Endothelial cell of umbilical vein (primary cell): Measurements from ENCODE around the gene SDK2. TPM values are rescaled to one million over a fixed set of nuclear protein-coding genes. Genes with fewer than 3 reads are reported as not detected.

ENCODE experiments used
- BruUV-seq: library from RNA; stranded (reverse); fragments of 400-500 nt; replicated peaks from 2 replicates; lab custom pipeline; 2021; lab: Mats Ljungman, UMichigan
- CTCF ChIA-PET: fragments of 300-600, 350-600 bp; sonication (Branson Sonifier 250); formaldehyde crosslinking; loops from one replicate; lab custom pipeline; 2021; ENCODE audit warnings: antibody characterized with exemption, inconsistent platforms; lab: Charles Lee
- POLR2A ChIA-PET: fragments of 300-600, 350-600 bp; sonication (Branson Sonifier 250); formaldehyde crosslinking; loops from one replicate; lab custom pipeline; 2021; ENCODE audit warnings: antibody characterized with exemption, inconsistent platforms; lab: Charles Lee
- DNase-seq: peaks from one replicate; pipeline ENCODE4 v3.0.0-alpha.2; 2011; ENCODE audit warnings: low read depth, low spot score
- FAIRE-seq: peaks from 2 replicates; lab custom pipeline; 2011; peaks lifted over from hg19 to GRCh38; lab: Jason Lieb, UNC
- H2AFZ ChIP-seq: 2 replicates; pipeline ENCODE4 v1.6.0; 2012; ENCODE audit warnings: low read depth, low read length, control low read depth, inconsistent platforms
- H3K27ac ChIP-seq: 2 replicates; pipeline ENCODE4 v1.5.1; 2011; ENCODE audit warnings: low read depth, mild to moderate bottlenecking, control low read depth, low read length, moderate library complexity; ENCODE audit not compliant: insufficient read depth
- H3K27me3 ChIP-seq, 2 experiments: 2 replicates each; pipeline versions ENCODE4 v1.6.0 to v1.6.1; 2011; ENCODE audit warnings: low read length in 2 of 2, mixed read lengths in 1 of 2; ENCODE audit not compliant: control insufficient read depth in 2 of 2, insufficient read depth in 2 of 2
- H3K36me3 ChIP-seq, 2 experiments: 2 replicates in 1 of 2; 3 replicates in 1 of 2; pipeline ENCODE4 v1.5.1; 2011; ENCODE audit warnings: low read length in 2 of 2, mild to moderate bottlenecking in 1 of 2, moderate library complexity in 1 of 2; ENCODE audit not compliant: control insufficient read depth in 2 of 2, insufficient read depth in 2 of 2; ENCODE audit errors: extremely low read depth in 1 of 2
- H3K4me1 ChIP-seq: 3 replicates; pipeline ENCODE4 v1.5.1; 2011; ENCODE audit warnings: mild to moderate bottlenecking, low read length; ENCODE audit not compliant: control insufficient read depth, insufficient read depth; ENCODE audit errors: extremely low read depth
- H3K4me2 ChIP-seq: 2 replicates; pipeline ENCODE4 v1.6.1; 2011; ENCODE audit warnings: low read length, control low read depth, mixed read lengths; ENCODE audit not compliant: insufficient read depth
- H3K4me3 ChIP-seq, 3 experiments: fragments of 200-600 bp in 1 of 3; sonication (generic), shearing (Covaris generic) in 1 of 3; replicated peaks in 1 of 3; 2 replicates each; pipeline ENCODE4 v1.5.1; 2011 to 2016; ENCODE audit warnings: control low read depth in 3 of 3, low read length in 3 of 3, mild to moderate bottlenecking in 2 of 3, inconsistent platforms in 1 of 3, low read depth in 1 of 3, moderate library complexity in 1 of 3; ENCODE audit not compliant: insufficient read depth in 1 of 3
- H3K79me2 ChIP-seq: 2 replicates; pipeline ENCODE4 v1.6.0; 2012; ENCODE audit warnings: low read length, inconsistent platforms; ENCODE audit not compliant: control insufficient read depth, insufficient read depth
- H3K9ac ChIP-seq: replicated peaks from 2 replicates; pipeline ENCODE3; 2011; ENCODE audit warnings: low read length, control low read depth; ENCODE audit not compliant: insufficient read depth; ENCODE audit errors: extremely low read depth
- H3K9me1 ChIP-seq: replicated peaks from 3 replicates; pipeline ENCODE4 v1.6.0; 2011; ENCODE audit warnings: mild to moderate bottlenecking, low read length; ENCODE audit not compliant: control insufficient read depth, insufficient read depth; ENCODE audit errors: extremely low read depth
- H3K9me3 ChIP-seq: replicated peaks from 2 replicates; pipeline ENCODE4 v1.5.1; 2012; ENCODE audit warnings: low read length, inconsistent platforms; ENCODE audit not compliant: control insufficient read depth, insufficient read depth
- H4K20me1 ChIP-seq: replicated peaks from 2 replicates; pipeline ENCODE3; 2011; ENCODE audit warnings: mild to moderate bottlenecking, low read length; ENCODE audit not compliant: control insufficient read depth, insufficient read depth; ENCODE audit errors: extremely low read depth
- EZH2 ChIP-seq: IDR thresholded peaks from 2 replicates; pipeline ENCODE4 v1.6.1; 2012; ENCODE audit warnings: borderline replicate concordance, low read depth, mild to moderate bottlenecking, moderate library complexity, low read length, inconsistent platforms; ENCODE audit not compliant: severe bottlenecking
- FOS ChIP-seq: IDR thresholded peaks from 2 replicates; pipeline ENCODE4 v1.6.1; 2011; ENCODE audit warnings: mild to moderate bottlenecking, low read length, moderate library complexity, borderline replicate concordance; ENCODE audit not compliant: insufficient read depth
- GATA2 ChIP-seq: IDR thresholded peaks from 2 replicates; pipeline ENCODE4 v1.7.0; 2011; ENCODE audit warnings: low read depth, mild to moderate bottlenecking, moderate library complexity, mixed read lengths, low read length; ENCODE audit not compliant: insufficient read length, insufficient read depth
- JUN ChIP-seq: IDR thresholded peaks from 2 replicates; pipeline ENCODE4 v1.6.1; 2011; ENCODE audit warnings: borderline replicate concordance, low read depth; ENCODE audit not compliant: insufficient read length, insufficient read depth
- MYC ChIP-seq: IDR thresholded peaks from one replicate; pipeline ENCODE4 v1.6.1; 2011; ENCODE audit warnings: mild to moderate bottlenecking, low read depth, low read length
- POLR2A ChIP-seq: IDR thresholded peaks from 2 replicates; pipeline ENCODE4 v1.6.1; 2012; ENCODE audit warnings: low read depth, mild to moderate bottlenecking, control low read depth, low read length
- POLR2AphosphoS5 ChIP-seq: IDR thresholded peaks from 2 replicates; pipeline ENCODE4 v1.6.1; 2012; ENCODE audit warnings: low read depth, mild to moderate bottlenecking, control low read depth, low read length, moderate library complexity; ENCODE audit not compliant: insufficient read depth
- dilution Hi-C: fragments of 300-500 bp; cut with MboI; formaldehyde crosslinking; loops from one replicate; pipeline ENCODE4 v1.15.0; 2019; ENCODE audit warnings: low sequenced_read_pairs; ENCODE audit not compliant: extremely low pct_ligation_motif_present
- intact Hi-C: fragments of 100-400 bp; cut with micrococcal nuclease; formaldehyde crosslinking; loops from one replicate; pipeline ENCODE4 v1.10.0; 2022
- polyA plus RNA-seq, 4 experiments: library from polyadenylated mRNA; depleted of rRNA in 3 of 4; stranded (reverse) in 3 of 4; unstranded in 1 of 4; fragments of >200 nt; gene quantifications; 2 replicates each; pipeline versions ENCODE4 v1.2.1 to v1.2.3, GENCODE V29; 2011 to 2012; ENCODE audit warnings: missing spikeins in 1 of 4
- total RNA-seq: library from RNA; stranded (reverse); gene quantifications from 2 replicates; pipeline ENCODE4 v1.2.3, GENCODE V29; 2021
- TF ChIP-seq, protein P1 (sequence below): IDR thresholded peaks from 2 replicates; pipeline ENCODE4 v1.6.1; 2011; ENCODE audit not compliant: insufficient read depth, insufficient read length
- TF ChIP-seq, protein P2 (sequence below), 2 donors: IDR thresholded peaks; 1 replicate in 1 of 2; 2 replicates in 1 of 2; pipeline ENCODE4 v1.5.1; 2011; ENCODE audit warnings: low read length in 2 of 2, mild to moderate bottlenecking in 2 of 2, moderate library complexity in 2 of 2, control low read depth in 1 of 2, inconsistent platforms in 1 of 2, low read depth in 1 of 2; ENCODE audit not compliant: insufficient read depth in 1 of 2; ENCODE audit errors: extremely low read depth in 1 of 2

The SDK2 gene
- total and polyA plus RNA-seq, 2 donors (not counting 3 experiments of a cell fraction or from before 2014, with no cell fraction given) = not detected

DNA sequence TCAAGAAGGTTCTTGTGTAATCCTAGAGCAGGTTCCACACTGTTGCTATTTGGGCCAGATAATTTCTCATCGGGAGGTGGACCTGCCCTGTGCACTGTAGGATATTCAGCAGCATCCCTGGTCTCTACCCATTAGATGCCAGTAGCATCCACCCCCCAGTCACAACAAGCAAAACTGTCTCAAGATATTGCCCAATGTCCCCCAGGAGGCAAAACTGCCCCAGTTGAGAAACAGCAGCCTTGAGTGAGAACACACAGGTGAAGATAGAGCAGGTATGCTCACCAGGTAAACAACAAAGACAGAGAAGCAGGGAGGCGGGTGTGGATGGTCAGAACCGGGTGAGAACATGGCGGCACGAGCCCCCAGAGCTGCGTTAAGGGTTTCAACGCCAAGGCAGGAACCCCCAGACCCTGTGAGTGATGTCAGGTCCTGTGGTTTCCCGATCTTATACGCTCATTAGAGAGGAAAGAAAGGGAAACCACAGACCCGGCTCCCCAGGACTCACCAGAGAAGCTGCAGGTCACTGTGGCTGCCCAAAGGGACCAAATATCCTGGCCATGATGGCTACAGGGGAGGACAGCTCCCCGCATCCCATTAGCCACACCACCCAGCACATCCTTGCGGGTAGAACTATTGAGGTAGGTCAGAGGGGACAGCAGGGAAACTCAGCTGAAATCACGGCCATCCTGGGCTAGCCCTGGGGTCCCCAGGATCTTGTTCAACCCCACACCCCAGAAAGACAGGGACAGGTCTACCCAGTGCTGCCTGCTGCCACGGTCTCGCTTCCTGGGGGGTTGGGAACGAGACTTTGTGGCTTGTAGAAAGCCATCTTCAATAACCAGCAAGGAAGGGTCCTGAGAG lies 353.6 kb downstream of the SDK2 start:
- Histone ChIP-seq H4K20me1 (no peaks in the 10 kb centered on the region), H3K9ac (no peak overlapping the region)
- CTCF ChIA-PET = interaction anchor here (0.6 to 3.3 kb wide), 6 partner anchors 9 to 734 kb away, joined by 3 to 17 read pairs (median 4); partner anchors contain the start of gene CDC42EP4

DNA sequence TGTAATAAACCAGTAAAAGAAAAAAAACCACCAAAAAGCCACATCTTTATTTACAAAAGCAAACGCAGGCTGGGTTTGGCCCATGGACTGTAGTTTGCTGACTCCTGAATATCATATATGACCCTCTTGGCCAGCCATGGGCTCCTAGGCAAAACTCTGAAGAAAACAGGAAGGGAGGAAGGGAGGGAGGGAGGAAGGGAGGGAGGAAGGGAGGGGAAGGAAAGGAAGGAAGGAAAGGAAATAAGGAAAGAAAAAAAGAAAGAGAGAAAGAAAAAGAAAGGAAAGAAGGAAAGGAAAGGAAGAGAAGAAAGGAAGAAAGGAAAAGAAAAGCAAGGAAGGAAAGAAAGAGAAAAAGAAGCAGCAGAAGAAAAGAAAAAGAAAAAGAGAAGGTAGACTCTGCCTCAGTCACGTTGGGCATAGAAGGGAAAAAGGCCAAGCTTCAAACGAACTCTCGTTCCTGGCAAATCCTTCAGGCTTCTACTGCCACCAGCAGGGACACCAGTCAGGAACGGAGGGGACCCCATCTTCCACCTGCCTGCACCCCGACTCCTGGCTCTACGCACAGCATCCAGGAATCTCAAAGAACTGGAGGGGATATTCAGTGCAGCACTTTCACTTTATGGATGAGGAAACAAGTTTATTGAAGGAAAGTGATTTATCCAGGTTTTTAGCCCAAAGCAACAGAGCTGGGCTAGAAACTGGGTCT lies 354.5 kb downstream of the SDK2 start:
- POLR2A ChIA-PET = no interaction called here
- H3K79me2 ChIP-seq = peaks cover 46% of the 10 kb centered on the region
- H3K27me3 ChIP-seq = no peaks in the 10 kb centered on the region
- FAIRE-seq (no peak), DNase-seq (no peak)
- no peaks in the 10 kb centered on the region for H4K20me1 ChIP-seq
- H3K36me3 ChIP-seq = peaks cover 0 to 8% of the 10 kb centered on the region in 2 experiments
- no peak overlapping the region for H3K9ac ChIP-seq
- TF ChIP-seq MYC (no peak), EZH2 (no peak), POLR2AphosphoS5 (no peak), FOS (no peak), GATA2 (no peak), JUN (no peak), POLR2A (no peak)
- TF ChIP-seq, protein P1, sequence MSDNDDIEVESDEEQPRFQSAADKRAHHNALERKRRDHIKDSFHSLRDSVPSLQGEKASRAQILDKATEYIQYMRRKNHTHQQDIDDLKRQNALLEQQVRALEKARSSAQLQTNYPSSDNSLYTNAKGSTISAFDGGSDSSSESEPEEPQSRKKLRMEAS = no peak
- TF ChIP-seq, protein P2, sequence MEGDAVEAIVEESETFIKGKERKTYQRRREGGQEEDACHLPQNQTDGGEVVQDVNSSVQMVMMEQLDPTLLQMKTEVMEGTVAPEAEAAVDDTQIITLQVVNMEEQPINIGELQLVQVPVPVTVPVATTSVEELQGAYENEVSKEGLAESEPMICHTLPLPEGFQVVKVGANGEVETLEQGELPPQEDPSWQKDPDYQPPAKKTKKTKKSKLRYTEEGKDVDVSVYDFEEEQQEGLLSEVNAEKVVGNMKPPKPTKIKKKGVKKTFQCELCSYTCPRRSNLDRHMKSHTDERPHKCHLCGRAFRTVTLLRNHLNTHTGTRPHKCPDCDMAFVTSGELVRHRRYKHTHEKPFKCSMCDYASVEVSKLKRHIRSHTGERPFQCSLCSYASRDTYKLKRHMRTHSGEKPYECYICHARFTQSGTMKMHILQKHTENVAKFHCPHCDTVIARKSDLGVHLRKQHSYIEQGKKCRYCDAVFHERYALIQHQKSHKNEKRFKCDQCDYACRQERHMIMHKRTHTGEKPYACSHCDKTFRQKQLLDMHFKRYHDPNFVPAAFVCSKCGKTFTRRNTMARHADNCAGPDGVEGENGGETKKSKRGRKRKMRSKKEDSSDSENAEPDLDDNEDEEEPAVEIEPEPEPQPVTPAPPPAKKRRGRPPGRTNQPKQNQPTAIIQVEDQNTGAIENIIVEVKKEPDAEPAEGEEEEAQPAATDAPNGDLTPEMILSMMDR (IDR thresholded peaks at IDR 0.05; ENCODE audit: extremely low read depth in 1 of 2, insufficient read depth in 1 of 2, low read depth in 1 of 2, low read length in 2 of 2) = no peak
- CTCF ChIA-PET = interaction anchor here (0.6 to 3.3 kb wide), 3 partner anchors 12 to 80 kb away, joined by 3 to 17 read pairs (median 4); partner anchors contain the start of gene CDC42EP4
- no TSS peak for BruUV-seq
- H2AFZ ChIP-seq = no peak overlapping the region
- intact Hi-C loops = loop anchor here (5.0 kb wide), 1 partner anchor 57 kb away; a partner anchor contains a TSS
- dilution Hi-C loops = no loop called here
- no peak overlapping the region for H3K4me2 ChIP-seq
- H3K9me3 ChIP-seq = no peaks in the 10 kb centered on the region
- no peak overlapping the region for H3K4me3 ChIP-seq
- H3K9me1 ChIP-seq = no peaks in the 10 kb centered on the region
- no peak overlapping the region for H3K27ac ChIP-seq
- peaks cover 25% of the 10 kb centered on the region for H3K4me1 ChIP-seq

More for the DNA sequence above, 353.6 kb downstream of the SDK2 start:
- DNase-seq (no peak), FAIRE-seq (no peak)
- H3K36me3 ChIP-seq = peaks cover 0 to 2% of the 10 kb centered on the region in 2 experiments
- no peaks in the 10 kb centered on the region for H3K9me1 ChIP-seq
- H3K27ac ChIP-seq = peak overlapping the region; percentile 79
- intact Hi-C loops = loop anchor here (5.0 kb wide), 1 partner anchor 58 kb away; a partner anchor contains a TSS
- H2AFZ ChIP-seq = no peak overlapping the region
- H3K79me2 ChIP-seq = peaks cover 52% of the 10 kb centered on the region
- POLR2A ChIA-PET = interaction anchor here (0.5 kb wide), 1 partner anchor 56 kb away, joined by 3 read pairs; no protein-coding TSS in a partner anchor
- H3K4me3 ChIP-seq = no peak overlapping the region
- H3K4me1 ChIP-seq = peaks cover 25% of the 10 kb centered on the region
- dilution Hi-C loops = no loop called here
- TF ChIP-seq MYC = no peak
- H3K9me3 ChIP-seq = no peaks in the 10 kb centered on the region
- H3K4me2 ChIP-seq = no peak overlapping the region
- no peaks in the 10 kb centered on the region for H3K27me3 ChIP-seq
- no TSS peak for BruUV-seq
